Keratinocyte (primary cell): ENCODE results near the gene DDX5. TPM values are rescaled to one million over a fixed set of nuclear protein-coding genes. Genes with fewer than 3 reads are reported as not detected.

Experiments used
- DNase-seq: peaks from one replicate; pipeline ENCODE4 v3.0.0-alpha.2; 2011; ENCODE audit warnings: low read depth, missing footprints, low spot score
- FAIRE-seq: peaks from 2 replicates; lab custom pipeline; 2011; peaks lifted over from hg19 to GRCh38; lab: Jason Lieb, UNC
- H2AFZ ChIP-seq: 2 replicates; pipeline ENCODE4 v1.6.0; 2012; ENCODE audit warnings: low read length, control low read depth, inconsistent platforms; ENCODE audit not compliant: control insufficient read depth
- H3K27ac ChIP-seq: 2 replicates; pipeline ENCODE4 v1.5.1; 2011; ENCODE audit warnings: low read length; ENCODE audit not compliant: control insufficient read depth, insufficient read depth
- H3K27me3 ChIP-seq: 3 replicates; pipeline ENCODE4 v1.6.0; 2011; ENCODE audit warnings: low read length; ENCODE audit not compliant: control insufficient read depth, insufficient read depth; ENCODE audit errors: extremely low read depth
- H3K36me3 ChIP-seq, 2 experiments: 2 replicates in 1 of 2; 3 replicates in 1 of 2; pipeline ENCODE4 v1.5.1; 2011; ENCODE audit warnings: low read length in 2 of 2, mild to moderate bottlenecking in 1 of 2; ENCODE audit not compliant: control insufficient read depth in 2 of 2, insufficient read depth in 2 of 2; ENCODE audit errors: extremely low read depth in 1 of 2
- H3K4me1 ChIP-seq: 3 replicates; pipeline ENCODE4 v1.5.1; 2011; ENCODE audit warnings: low read length; ENCODE audit not compliant: control insufficient read depth, insufficient read depth; ENCODE audit errors: extremely low read depth
- H3K4me2 ChIP-seq: 3 replicates; pipeline ENCODE4 v1.6.0; 2011; ENCODE audit warnings: low read depth, low read length; ENCODE audit not compliant: control insufficient read depth, insufficient read depth; ENCODE audit errors: extremely low read depth
- H3K4me3 ChIP-seq, 3 experiments: fragments of 200-600 bp in 1 of 3; sonication (generic) in 1 of 3; 2 replicates in 2 of 3; 3 replicates in 1 of 3; pipeline ENCODE4 v1.5.1; 2011 to 2016; ENCODE audit warnings: low read length in 3 of 3, mild to moderate bottlenecking in 3 of 3, control low read depth in 2 of 3, inconsistent platforms in 1 of 3, low read depth in 1 of 3, mixed read lengths in 1 of 3, mixed run types in 1 of 3, moderate library complexity in 1 of 3; ENCODE audit not compliant: control insufficient read depth in 2 of 3, insufficient read depth in 2 of 3; ENCODE audit errors: extremely low read depth in 1 of 3
- H3K79me2 ChIP-seq: 2 replicates; pipeline ENCODE4 v1.6.0; 2012; ENCODE audit warnings: low read length; ENCODE audit not compliant: control insufficient read depth, insufficient read depth
- H3K9ac ChIP-seq: 3 replicates; pipeline ENCODE4 v1.6.0; 2011; ENCODE audit warnings: low read length; ENCODE audit not compliant: control insufficient read depth, insufficient read depth; ENCODE audit errors: extremely low read depth
- H3K9me1 ChIP-seq: 3 replicates; pipeline ENCODE4 v1.6.0; 2011; ENCODE audit warnings: low read length; ENCODE audit not compliant: control insufficient read depth, insufficient read depth; ENCODE audit errors: extremely low read depth
- H3K9me3 ChIP-seq: 2 replicates; pipeline ENCODE4 v1.5.1; 2012; ENCODE audit warnings: low read depth, low read length; ENCODE audit not compliant: control insufficient read depth
- H4K20me1 ChIP-seq: 3 replicates; pipeline ENCODE4 v1.6.0; 2011; ENCODE audit warnings: low read length; ENCODE audit not compliant: control insufficient read depth, insufficient read depth; ENCODE audit errors: extremely low read depth
- EZH2 ChIP-seq: IDR thresholded peaks from one replicate; pipeline ENCODE4 v1.6.1; 2012; ENCODE audit warnings: inconsistent platforms, mild to moderate bottlenecking, low read length, moderate library complexity
- dilution Hi-C: fragments of 300-500 bp; cut with MboI; formaldehyde crosslinking; loops from one replicate; pipeline ENCODE4 v1.7.0; 2020; ENCODE audit warnings: low sequenced_read_pairs; ENCODE audit not compliant: extremely low pct_ligation_motif_present
- polyA plus RNA-seq, 5 experiments: library from polyadenylated mRNA; depleted of rRNA in 3 of 5; stranded (reverse) in 3 of 5; stranded (forward) in 1 of 5; unstranded in 1 of 5; fragments of >200 nt; gene quantifications; 1 replicate in 1 of 5; 2 replicates in 3 of 5; 3 replicates in 1 of 5; pipeline versions ENCODE4 v1.2.1 to v1.2.3, GENCODE V29; 2011 to 2012; ENCODE audit warnings: missing spikeins in 2 of 5, low read depth in 1 of 5, low replicate concordance in 1 of 5
- TF ChIP-seq, protein P1 (sequence below), 3 experiments: IDR thresholded peaks in 1 of 3; conservative IDR thresholded peaks in 1 of 3; optimal IDR thresholded peaks in 1 of 3; 2 replicates in 2 of 3; 3 replicates in 1 of 3; pipeline versions ENCODE3 to v1.5.1; 2011; ENCODE audit warnings: low read length in 3 of 3, mild to moderate bottlenecking in 3 of 3, moderate library complexity in 2 of 3, control low read depth in 1 of 3, inconsistent platforms in 1 of 3; ENCODE audit not compliant: insufficient read depth in 2 of 3; ENCODE audit errors: extremely low read depth in 1 of 3

Gene DDX5
- polyA plus RNA-seq, 1 donor (not counting 4 experiments of a cell fraction or from before 2014, with no cell fraction given), result 793 TPM

GRCh38 chr17:64534187-64534586 lies 28.1 kb upstream of the DDX5 start:
- DNase-seq (no peak), FAIRE-seq (no peak)
- no peak for TF ChIP-seq EZH2
- TF ChIP-seq, protein P1, sequence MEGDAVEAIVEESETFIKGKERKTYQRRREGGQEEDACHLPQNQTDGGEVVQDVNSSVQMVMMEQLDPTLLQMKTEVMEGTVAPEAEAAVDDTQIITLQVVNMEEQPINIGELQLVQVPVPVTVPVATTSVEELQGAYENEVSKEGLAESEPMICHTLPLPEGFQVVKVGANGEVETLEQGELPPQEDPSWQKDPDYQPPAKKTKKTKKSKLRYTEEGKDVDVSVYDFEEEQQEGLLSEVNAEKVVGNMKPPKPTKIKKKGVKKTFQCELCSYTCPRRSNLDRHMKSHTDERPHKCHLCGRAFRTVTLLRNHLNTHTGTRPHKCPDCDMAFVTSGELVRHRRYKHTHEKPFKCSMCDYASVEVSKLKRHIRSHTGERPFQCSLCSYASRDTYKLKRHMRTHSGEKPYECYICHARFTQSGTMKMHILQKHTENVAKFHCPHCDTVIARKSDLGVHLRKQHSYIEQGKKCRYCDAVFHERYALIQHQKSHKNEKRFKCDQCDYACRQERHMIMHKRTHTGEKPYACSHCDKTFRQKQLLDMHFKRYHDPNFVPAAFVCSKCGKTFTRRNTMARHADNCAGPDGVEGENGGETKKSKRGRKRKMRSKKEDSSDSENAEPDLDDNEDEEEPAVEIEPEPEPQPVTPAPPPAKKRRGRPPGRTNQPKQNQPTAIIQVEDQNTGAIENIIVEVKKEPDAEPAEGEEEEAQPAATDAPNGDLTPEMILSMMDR (optimal IDR thresholded peaks at IDR 0.05 in 1 of 3, IDR thresholded peaks at IDR 0.05 in 1 of 3, conservative IDR thresholded peaks at IDR 0.05 in 1 of 3; ENCODE audit: extremely low read depth in 1 of 3, insufficient read depth in 2 of 3, low read length in 3 of 3), result peak; percentile 24 to 54 (median 44)
- no peak overlapping the region for H3K4me2 ChIP-seq
- no peaks in the 10 kb centered on the region for H3K4me1 ChIP-seq
- H2AFZ ChIP-seq, result no peak overlapping the region
- no peak overlapping the region for H3K27ac ChIP-seq
- dilution Hi-C loops, result no loop called here
- no peaks in the 10 kb centered on the region for H3K9me3 ChIP-seq
- H3K4me3 ChIP-seq, result no peak overlapping the region
- no peak overlapping the region for H3K9ac ChIP-seq
- no peaks in the 10 kb centered on the region for H3K27me3 ChIP-seq
- H3K79me2 ChIP-seq, result no peaks in the 10 kb centered on the region
- no peaks in the 10 kb centered on the region for H3K9me1 ChIP-seq
- H4K20me1 ChIP-seq, result peaks cover 4% of the 10 kb centered on the region
- H3K36me3 ChIP-seq, result peaks cover 22 to 42% of the 10 kb centered on the region in 2 experiments

GRCh38 chr17:64533784-64534183 lies 27.7 kb upstream of the DDX5 start:
- H3K79me2 ChIP-seq, result no peaks in the 10 kb centered on the region
- no peaks in the 10 kb centered on the region for H3K9me3 ChIP-seq
- H3K36me3 ChIP-seq, result peaks cover 22 to 42% of the 10 kb centered on the region in 2 experiments
- dilution Hi-C loops, result no loop called here
- H3K9me1 ChIP-seq, result no peaks in the 10 kb centered on the region
- no peak overlapping the region for H3K4me2 ChIP-seq
- DNase-seq (no peak), FAIRE-seq (no peak)
- H2AFZ ChIP-seq, result no peak overlapping the region
- H3K4me1 ChIP-seq, result no peaks in the 10 kb centered on the region
- TF ChIP-seq, protein P1 (optimal IDR thresholded peaks at IDR 0.05 in 1 of 3, IDR thresholded peaks at IDR 0.05 in 1 of 3, conservative IDR thresholded peaks at IDR 0.05 in 1 of 3; ENCODE audit: extremely low read depth in 1 of 3, insufficient read depth in 2 of 3, low read length in 3 of 3), result no peak
- TF ChIP-seq EZH2, result no peak
- H3K4me3 ChIP-seq, result no peak overlapping the region
- no peak overlapping the region for H3K9ac ChIP-seq
- peaks cover 4% of the 10 kb centered on the region for H4K20me1 ChIP-seq
- H3K27ac ChIP-seq, result no peak overlapping the region
- H3K27me3 ChIP-seq, result no peaks in the 10 kb centered on the region
